Esophagus muscularis mucosa (tissue), 4 donors: Measurements from ENCODE around the gene PSMD8.

Experiments used
- EP300 ChIP-seq: sonication (generic); formaldehyde crosslinking; IDR thresholded peaks from one replicate; pipeline ENCODE4 v1.6.1; 2017; ENCODE audit warnings: antibody characterized with exemption
- POLR2A ChIP-seq: fragments of 450-650 bp; IDR thresholded peaks from one replicate; pipeline ENCODE4 v1.6.1; 2017; ENCODE audit warnings: antibody characterized with exemption, moderate library complexity, mild to moderate bottlenecking, low read depth
- POLR2AphosphoS5 ChIP-seq, 2 donors: sonication (generic); formaldehyde crosslinking; IDR thresholded peaks; one replicate each; pipeline ENCODE4 v1.6.1; 2017; ENCODE audit warnings: antibody characterized with exemption in 2 of 2
- TF ChIP-seq, protein P1 (sequence below), 3 experiments: fragments of 200-600 bp in 2 of 3; fragments of 450-650 bp in 1 of 3; sonication (generic) in 2 of 3; IDR thresholded peaks; one replicate each; pipeline ENCODE4 v1.5.1; 2017 to 2019; ENCODE audit warnings: antibody characterized with exemption in 3 of 3, mild to moderate bottlenecking in 2 of 3, moderate library complexity in 1 of 3

DNA sequence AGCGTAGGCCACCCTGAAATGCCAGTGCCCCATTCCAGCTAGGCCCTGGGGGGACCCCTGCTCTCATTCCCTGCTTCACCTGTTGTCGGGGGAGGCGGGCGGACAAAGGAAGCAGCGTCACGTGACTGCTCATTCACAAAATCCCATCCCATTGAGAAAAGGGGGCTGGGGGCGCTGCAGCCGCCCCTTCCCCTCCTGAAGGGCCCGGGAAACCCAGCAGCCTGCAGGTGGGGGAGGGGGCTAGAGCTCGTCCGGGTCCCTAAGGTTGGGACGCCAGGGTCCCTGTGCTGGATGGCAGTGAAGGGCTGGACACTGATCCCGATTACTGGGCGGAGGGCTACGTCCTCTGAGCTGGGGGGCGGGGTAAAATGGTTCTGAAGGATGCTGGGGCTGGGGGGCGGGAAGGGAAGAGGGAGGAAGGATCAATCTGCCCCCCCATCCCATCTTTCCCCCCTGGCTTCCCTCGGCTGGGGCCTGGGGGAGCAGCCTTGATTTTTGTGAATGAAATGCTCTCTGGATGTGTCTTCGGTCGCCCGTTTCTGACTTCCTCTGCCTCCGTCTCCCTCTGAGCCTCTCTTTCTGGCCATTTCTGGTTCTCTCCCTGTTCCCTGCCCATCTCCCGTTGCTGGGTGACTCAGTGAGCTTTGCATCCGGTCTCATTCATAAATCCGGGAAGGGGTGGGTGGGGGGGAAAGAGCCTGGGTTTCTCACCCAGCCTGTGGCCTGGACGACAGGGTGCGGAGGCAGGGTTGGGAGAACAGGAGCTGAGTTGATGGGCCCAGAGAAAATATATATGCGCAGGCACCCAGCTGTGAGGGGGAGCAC lies 14.9 kb downstream of the PSMD8 start:
- TF ChIP-seq POLR2A: no peak
- TF ChIP-seq, protein P1, sequence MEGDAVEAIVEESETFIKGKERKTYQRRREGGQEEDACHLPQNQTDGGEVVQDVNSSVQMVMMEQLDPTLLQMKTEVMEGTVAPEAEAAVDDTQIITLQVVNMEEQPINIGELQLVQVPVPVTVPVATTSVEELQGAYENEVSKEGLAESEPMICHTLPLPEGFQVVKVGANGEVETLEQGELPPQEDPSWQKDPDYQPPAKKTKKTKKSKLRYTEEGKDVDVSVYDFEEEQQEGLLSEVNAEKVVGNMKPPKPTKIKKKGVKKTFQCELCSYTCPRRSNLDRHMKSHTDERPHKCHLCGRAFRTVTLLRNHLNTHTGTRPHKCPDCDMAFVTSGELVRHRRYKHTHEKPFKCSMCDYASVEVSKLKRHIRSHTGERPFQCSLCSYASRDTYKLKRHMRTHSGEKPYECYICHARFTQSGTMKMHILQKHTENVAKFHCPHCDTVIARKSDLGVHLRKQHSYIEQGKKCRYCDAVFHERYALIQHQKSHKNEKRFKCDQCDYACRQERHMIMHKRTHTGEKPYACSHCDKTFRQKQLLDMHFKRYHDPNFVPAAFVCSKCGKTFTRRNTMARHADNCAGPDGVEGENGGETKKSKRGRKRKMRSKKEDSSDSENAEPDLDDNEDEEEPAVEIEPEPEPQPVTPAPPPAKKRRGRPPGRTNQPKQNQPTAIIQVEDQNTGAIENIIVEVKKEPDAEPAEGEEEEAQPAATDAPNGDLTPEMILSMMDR (IDR thresholded peaks at IDR 0.05): no peak
- TF ChIP-seq EP300: no peak
- TF ChIP-seq POLR2AphosphoS5 (IDR thresholded peaks at IDR 0.05): no peak
